HL-60 (cell line): Measurements from ENCODE around the gene FGF12.

Source experiments
- DNase-seq, 2 experiments: peaks; one replicate each; pipeline ENCODE4 v3.0.0-alpha.2; 2010 to 2020; ENCODE audit warnings: low read depth in 1 of 2, low spot score in 1 of 2
- H3K27ac ChIP-seq: fragments of 250-450 bp; sonication (Bioruptor Pico); replicated peaks from 2 replicates; pipeline ENCODE4 v1.5.1; 2020; ENCODE audit warnings: mild to moderate bottlenecking, moderate library complexity
- H3K27me3 ChIP-seq: fragments of 250-450 bp; sonication (Bioruptor Pico); 2 replicates; pipeline ENCODE4 v1.5.1; 2021; ENCODE audit warnings: mild to moderate bottlenecking, moderate library complexity; ENCODE audit not compliant: insufficient read depth, poor library complexity, severe bottlenecking
- H3K4me3 ChIP-seq: replicated peaks from 2 replicates; pipeline ENCODE4 v1.5.1; 2011; ENCODE audit warnings: mild to moderate bottlenecking, control low read depth, low read length; ENCODE audit not compliant: insufficient read depth
- CTCF ChIP-seq: IDR thresholded peaks from one replicate; pipeline ENCODE4 v1.5.1; 2011; ENCODE audit warnings: low read length, control low read depth, inconsistent platforms; ENCODE audit not compliant: insufficient read depth
- GABPA ChIP-seq: IDR thresholded peaks from 2 replicates; pipeline ENCODE4 v1.6.1; 2012; ENCODE audit warnings: low read depth
- POLR2AphosphoS5 ChIP-seq: IDR thresholded peaks from 2 replicates; pipeline ENCODE4 v1.6.1; 2012; ENCODE audit warnings: low read depth
- REST ChIP-seq: IDR thresholded peaks from 2 replicates; pipeline ENCODE4 v1.6.1; 2012; ENCODE audit warnings: low read depth; ENCODE audit not compliant: insufficient replicate concordance
- SPI1 ChIP-seq: IDR thresholded peaks from 2 replicates; pipeline ENCODE4 v1.6.1; 2012; ENCODE audit warnings: low read depth, mild to moderate bottlenecking, borderline replicate concordance

Gene FGF12

GRCh38 chr3:192273001-192273696 is 454.2 kb downstream of the FGF12 start:
- no peak overlapping the region for H3K27ac ChIP-seq

DNA sequence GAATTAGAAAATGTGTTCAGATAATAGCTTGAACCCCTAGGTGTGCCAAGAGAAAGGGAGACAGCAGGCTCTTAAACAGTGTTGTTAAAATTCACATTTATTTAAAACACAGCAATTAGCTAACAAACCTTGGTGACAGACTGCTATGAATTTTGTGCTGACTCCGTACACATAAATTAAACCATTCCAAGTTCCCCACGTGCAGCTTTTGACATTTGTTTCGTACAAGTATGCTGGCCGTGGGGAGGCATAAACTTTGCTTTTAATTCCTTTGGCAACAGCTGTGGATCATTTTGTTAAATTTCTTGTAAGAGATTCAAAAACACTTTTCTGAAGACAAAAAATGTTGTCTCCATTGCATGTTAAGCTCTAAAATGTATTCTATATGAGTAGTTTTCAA is 465.3 kb downstream of the FGF12 start:
- no peak for DNase-seq
- no peak overlapping the region for H3K4me3 ChIP-seq
- no peaks in the 10 kb centered on the region for H3K27me3 ChIP-seq
- H3K27ac ChIP-seq: no peak overlapping the region
- TF ChIP-seq SPI1 (no peak), GABPA (no peak), CTCF (no peak), REST (no peak), POLR2AphosphoS5 (no peak)

More at GRCh38 chr3:192273001-192273696, 454.2 kb downstream of the FGF12 start:
- no peaks in the 10 kb centered on the region for H3K27me3 ChIP-seq
- no peak for DNase-seq
- H3K4me3 ChIP-seq: no peak overlapping the region
- TF ChIP-seq GABPA (no peak), SPI1 (no peak), POLR2AphosphoS5 (no peak), REST (no peak), CTCF (no peak)

GRCh38 chr3:192261135-192261534 is 466.2 kb downstream of the FGF12 start:
- Histone ChIP-seq H3K27ac (no peak overlapping the region), H3K4me3 (no peak overlapping the region), H3K27me3 (no peaks in the 10 kb centered on the region)
- TF ChIP-seq GABPA: no peak
- TF ChIP-seq SPI1: no peak
- no peak for TF ChIP-seq CTCF
- TF ChIP-seq REST: no peak
- no peak for TF ChIP-seq POLR2AphosphoS5
- no peak for DNase-seq
